ENCODE results near the gene CUL9.

The CUL9 gene

DNA sequence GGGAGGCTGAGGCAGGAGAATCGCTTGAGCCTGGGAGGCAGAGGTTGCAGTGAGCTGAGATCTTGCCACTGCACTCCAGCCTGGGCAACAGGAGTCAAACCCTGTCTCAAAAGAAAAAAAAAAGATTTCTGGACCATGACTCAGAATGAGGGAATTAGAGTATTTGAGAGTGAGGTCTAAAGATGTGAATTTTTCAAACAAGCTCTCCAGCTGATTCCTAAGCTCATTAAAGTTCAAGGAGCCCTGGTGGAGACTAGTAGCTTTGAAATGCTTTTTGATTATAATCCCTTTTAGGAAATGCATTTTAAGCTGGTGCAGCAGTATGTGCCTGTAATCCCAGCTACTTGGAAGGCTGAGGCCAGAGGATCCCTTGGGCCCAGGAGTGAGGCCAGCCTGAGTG, 32.7 kb upstream of the CUL9 start:
- Histone ChIP-seq H3K4me1 (ENCODE audit: insufficient read depth, low read length) (no peaks in the 10 kb centered on the region), H3K27me3 (ENCODE audit: insufficient read depth, low read length, poor library complexity) (no peaks in the 10 kb centered on the region), H3K4me2 (ENCODE audit: insufficient read depth, low read length) (no peak overlapping the region), H3K79me2 (ENCODE audit: insufficient read depth, low read length) (no peaks in the 10 kb centered on the region), H2AFZ (ENCODE audit: low read depth, low read length) (no peak overlapping the region), H3K4me3 (ENCODE audit: low read depth in 1 of 2, low read length in 2 of 2) (no peak overlapping the region), H3K27ac (ENCODE audit: low read length) (no peak overlapping the region), H3K9ac (ENCODE audit: low read depth, low read length) (no peak overlapping the region), H4K20me1 (ENCODE audit: insufficient read depth, low read length) (no peaks in the 10 kb centered on the region), H3K36me3 (ENCODE audit: insufficient read depth, low read length) (peaks cover 38% of the 10 kb centered on the region), H3K9me3 (ENCODE audit: insufficient read depth, low read length, severe bottlenecking) (no peaks in the 10 kb centered on the region)
- TF ChIP-seq, protein P1, sequence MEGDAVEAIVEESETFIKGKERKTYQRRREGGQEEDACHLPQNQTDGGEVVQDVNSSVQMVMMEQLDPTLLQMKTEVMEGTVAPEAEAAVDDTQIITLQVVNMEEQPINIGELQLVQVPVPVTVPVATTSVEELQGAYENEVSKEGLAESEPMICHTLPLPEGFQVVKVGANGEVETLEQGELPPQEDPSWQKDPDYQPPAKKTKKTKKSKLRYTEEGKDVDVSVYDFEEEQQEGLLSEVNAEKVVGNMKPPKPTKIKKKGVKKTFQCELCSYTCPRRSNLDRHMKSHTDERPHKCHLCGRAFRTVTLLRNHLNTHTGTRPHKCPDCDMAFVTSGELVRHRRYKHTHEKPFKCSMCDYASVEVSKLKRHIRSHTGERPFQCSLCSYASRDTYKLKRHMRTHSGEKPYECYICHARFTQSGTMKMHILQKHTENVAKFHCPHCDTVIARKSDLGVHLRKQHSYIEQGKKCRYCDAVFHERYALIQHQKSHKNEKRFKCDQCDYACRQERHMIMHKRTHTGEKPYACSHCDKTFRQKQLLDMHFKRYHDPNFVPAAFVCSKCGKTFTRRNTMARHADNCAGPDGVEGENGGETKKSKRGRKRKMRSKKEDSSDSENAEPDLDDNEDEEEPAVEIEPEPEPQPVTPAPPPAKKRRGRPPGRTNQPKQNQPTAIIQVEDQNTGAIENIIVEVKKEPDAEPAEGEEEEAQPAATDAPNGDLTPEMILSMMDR (IDR thresholded peaks at IDR 0.05; ENCODE audit: borderline replicate concordance, extremely low read depth, low read length, poor library complexity, severe bottlenecking): no peak
- TF ChIP-seq EZH2 (IDR thresholded peaks at IDR 0.05; ENCODE audit: borderline replicate concordance, low read depth, low read length, severe bottlenecking): no peak
- no peak for DNase-seq
- ATAC-seq (ENCODE audit: insufficient read depth, low read depth): no peak

- Histone ChIP-seq H3K9ac (ENCODE audit: low read depth, low read length) (no peak overlapping the region), H3K79me2 (ENCODE audit: insufficient read depth, low read length) (no peaks in the 10 kb centered on the region), H3K4me2 (ENCODE audit: insufficient read depth, low read length) (no peak overlapping the region), H4K20me1 (ENCODE audit: insufficient read depth, low read length) (no peaks in the 10 kb centered on the region), H3K4me1 (ENCODE audit: insufficient read depth, low read length) (no peaks in the 10 kb centered on the region), H3K36me3 (ENCODE audit: insufficient read depth, low read length) (peaks cover 34% of the 10 kb centered on the region), H3K4me3 (ENCODE audit: low read depth in 1 of 2, low read length in 2 of 2) (no peak overlapping the region), H2AFZ (ENCODE audit: low read depth, low read length) (no peak overlapping the region), H3K27me3 (ENCODE audit: insufficient read depth, low read length, poor library complexity) (no peaks in the 10 kb centered on the region), H3K27ac (ENCODE audit: low read length) (no peak overlapping the region), H3K9me3 (ENCODE audit: insufficient read depth, low read length, severe bottlenecking) (no peaks in the 10 kb centered on the region)
- ATAC-seq (ENCODE audit: insufficient read depth, low read depth) (no peak), DNase-seq (no peak)
- TF ChIP-seq EZH2 (IDR thresholded peaks at IDR 0.05; ENCODE audit: borderline replicate concordance, low read depth, low read length, severe bottlenecking): no peak
- TF ChIP-seq, protein P1 (IDR thresholded peaks at IDR 0.05; ENCODE audit: borderline replicate concordance, extremely low read depth, low read length, poor library complexity, severe bottlenecking): no peak
These were observed 31.8 kb upstream of the CUL9 start for GRCh38 chr6:43150051-43150751.

- ATAC-seq (ENCODE audit: insufficient read depth, low read depth) (no peak), DNase-seq (no peak)
- H3K9me3 ChIP-seq (ENCODE audit: insufficient read depth, low read length, severe bottlenecking): no peaks in the 10 kb centered on the region
- no peaks in the 10 kb centered on the region for H3K27me3 ChIP-seq (ENCODE audit: insufficient read depth, low read length, poor library complexity)
- H3K4me2 ChIP-seq (ENCODE audit: insufficient read depth, low read length): no peak overlapping the region
- no peak overlapping the region for H3K4me3 ChIP-seq (ENCODE audit: low read depth in 1 of 2, low read length in 2 of 2)
- H2AFZ ChIP-seq (ENCODE audit: low read depth, low read length): no peak overlapping the region
- no peaks in the 10 kb centered on the region for H3K4me1 ChIP-seq (ENCODE audit: insufficient read depth, low read length)
- no peaks in the 10 kb centered on the region for H4K20me1 ChIP-seq (ENCODE audit: insufficient read depth, low read length)
- no peak overlapping the region for H3K27ac ChIP-seq (ENCODE audit: low read length)
- H3K9ac ChIP-seq (ENCODE audit: low read depth, low read length): no peak overlapping the region
- TF ChIP-seq, protein P1 (IDR thresholded peaks at IDR 0.05; ENCODE audit: borderline replicate concordance, extremely low read depth, low read length, poor library complexity, severe bottlenecking): no peak
- no peak for TF ChIP-seq EZH2 (IDR thresholded peaks at IDR 0.05; ENCODE audit: borderline replicate concordance, low read depth, low read length, severe bottlenecking)
- H3K36me3 ChIP-seq (ENCODE audit: insufficient read depth, low read length): peaks cover 21% of the 10 kb centered on the region
- H3K79me2 ChIP-seq (ENCODE audit: insufficient read depth, low read length): no peaks in the 10 kb centered on the region
These were observed 22.4 kb upstream of the CUL9 start for GRCh38 chr6:43159599-43159998.
